Fibroblast of mammary gland (primary cell): Measurements from ENCODE around the gene SPATA20.

ENCODE experiments used
- DNase-seq: peaks from one replicate; pipeline ENCODE4 v3.0.0-alpha.2; 2010; ENCODE audit warnings: low read depth
- H3K4me3 ChIP-seq: 2 replicates; pipeline ENCODE4 v1.5.1; 2011; ENCODE audit warnings: low read depth, mild to moderate bottlenecking, low read length, moderate library complexity; ENCODE audit not compliant: control insufficient read depth
- TF ChIP-seq, protein P1 (sequence below): conservative IDR thresholded peaks from 2 replicates; pipeline ENCODE4 v1.5.1; 2011; ENCODE audit warnings: low read depth, low read length, inconsistent platforms; ENCODE audit not compliant: control insufficient read depth, insufficient read depth

SPATA20 gene

DNA sequence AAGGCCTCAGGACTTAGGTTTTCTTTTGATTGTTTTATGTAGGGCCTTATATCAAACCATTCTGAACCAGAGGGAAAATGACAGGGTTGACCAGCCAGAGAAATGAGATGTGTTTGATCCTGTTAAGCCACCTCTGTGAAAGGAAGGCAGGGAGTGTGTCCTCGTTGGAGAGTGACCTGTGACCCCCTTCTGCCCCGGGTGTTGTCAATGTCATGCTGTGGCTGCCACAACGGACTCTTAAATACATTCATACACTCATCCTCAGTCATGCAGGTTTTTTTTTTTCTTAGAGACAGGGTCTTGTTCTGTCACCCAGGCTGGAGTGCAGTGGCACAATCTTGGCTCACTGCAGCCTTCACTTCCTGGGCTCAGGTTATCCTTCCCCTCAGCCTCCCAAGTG is 32.6 kb upstream of the SPATA20 start:
- TF ChIP-seq, protein P1, sequence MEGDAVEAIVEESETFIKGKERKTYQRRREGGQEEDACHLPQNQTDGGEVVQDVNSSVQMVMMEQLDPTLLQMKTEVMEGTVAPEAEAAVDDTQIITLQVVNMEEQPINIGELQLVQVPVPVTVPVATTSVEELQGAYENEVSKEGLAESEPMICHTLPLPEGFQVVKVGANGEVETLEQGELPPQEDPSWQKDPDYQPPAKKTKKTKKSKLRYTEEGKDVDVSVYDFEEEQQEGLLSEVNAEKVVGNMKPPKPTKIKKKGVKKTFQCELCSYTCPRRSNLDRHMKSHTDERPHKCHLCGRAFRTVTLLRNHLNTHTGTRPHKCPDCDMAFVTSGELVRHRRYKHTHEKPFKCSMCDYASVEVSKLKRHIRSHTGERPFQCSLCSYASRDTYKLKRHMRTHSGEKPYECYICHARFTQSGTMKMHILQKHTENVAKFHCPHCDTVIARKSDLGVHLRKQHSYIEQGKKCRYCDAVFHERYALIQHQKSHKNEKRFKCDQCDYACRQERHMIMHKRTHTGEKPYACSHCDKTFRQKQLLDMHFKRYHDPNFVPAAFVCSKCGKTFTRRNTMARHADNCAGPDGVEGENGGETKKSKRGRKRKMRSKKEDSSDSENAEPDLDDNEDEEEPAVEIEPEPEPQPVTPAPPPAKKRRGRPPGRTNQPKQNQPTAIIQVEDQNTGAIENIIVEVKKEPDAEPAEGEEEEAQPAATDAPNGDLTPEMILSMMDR: no peak
- no peak overlapping the region for H3K4me3 ChIP-seq
- DNase-seq: no peak

DNA sequence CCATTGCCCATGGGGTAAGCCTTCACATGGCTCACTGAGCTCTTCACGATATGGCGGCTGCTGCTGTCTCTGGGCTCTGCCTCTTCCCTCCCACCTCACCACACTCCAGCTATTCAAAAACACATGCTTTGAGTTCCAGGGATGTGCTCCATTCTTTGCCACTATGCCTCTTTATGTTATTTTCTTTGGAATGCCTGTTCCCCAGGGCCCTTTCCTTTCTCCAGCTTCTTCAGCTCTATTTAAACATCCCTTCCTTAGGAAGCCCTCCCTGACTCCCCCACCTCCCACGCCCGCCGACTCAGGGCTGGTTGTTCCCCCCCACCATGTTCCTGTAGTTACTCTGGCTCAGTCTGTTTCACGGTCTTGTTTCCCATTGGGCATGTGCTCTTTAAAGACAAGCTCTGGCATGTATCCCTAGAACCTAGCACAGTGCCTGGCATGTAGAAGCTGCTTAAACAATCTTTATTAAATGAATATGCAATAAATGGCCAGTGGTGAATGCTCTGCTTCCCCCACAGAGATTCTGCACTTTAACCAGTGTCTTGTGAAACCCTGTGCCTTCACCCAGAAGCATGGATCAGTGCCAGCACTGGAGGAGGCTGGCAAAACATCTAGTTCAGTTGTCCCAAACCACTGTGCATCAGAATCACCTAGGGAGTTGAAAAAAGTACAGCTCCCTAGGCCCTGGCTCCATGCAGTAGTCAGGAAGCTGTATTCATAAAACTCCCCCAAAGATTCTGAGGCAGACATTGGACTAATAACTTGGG is 31.9 kb upstream of the SPATA20 start:
- peak; percentile 62 for DNase-seq
- H3K4me3 ChIP-seq: no peak overlapping the region
- TF ChIP-seq, protein P1: no peak

DNA sequence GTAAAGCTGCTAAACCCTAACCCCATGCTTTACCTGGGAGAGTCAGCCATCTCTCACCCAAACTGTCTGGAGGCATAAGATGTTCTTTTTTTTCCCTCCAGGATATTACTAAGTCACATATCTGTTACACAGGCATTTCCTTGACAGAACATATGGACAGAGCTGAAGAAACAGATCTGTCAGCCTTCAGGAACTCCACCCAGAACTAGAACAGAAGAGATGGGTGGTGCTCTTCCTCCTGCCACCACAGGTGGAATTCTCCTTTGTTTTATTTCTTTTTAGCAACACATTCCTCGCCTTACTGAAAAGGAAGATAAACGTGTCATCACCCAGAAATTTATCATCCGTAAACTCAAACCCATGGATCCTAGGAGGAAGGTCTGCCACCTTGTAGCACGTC is 30.0 kb upstream of the SPATA20 start:
- TF ChIP-seq, protein P1: no peak
- no peak overlapping the region for H3K4me3 ChIP-seq
- no peak for DNase-seq

DNA sequence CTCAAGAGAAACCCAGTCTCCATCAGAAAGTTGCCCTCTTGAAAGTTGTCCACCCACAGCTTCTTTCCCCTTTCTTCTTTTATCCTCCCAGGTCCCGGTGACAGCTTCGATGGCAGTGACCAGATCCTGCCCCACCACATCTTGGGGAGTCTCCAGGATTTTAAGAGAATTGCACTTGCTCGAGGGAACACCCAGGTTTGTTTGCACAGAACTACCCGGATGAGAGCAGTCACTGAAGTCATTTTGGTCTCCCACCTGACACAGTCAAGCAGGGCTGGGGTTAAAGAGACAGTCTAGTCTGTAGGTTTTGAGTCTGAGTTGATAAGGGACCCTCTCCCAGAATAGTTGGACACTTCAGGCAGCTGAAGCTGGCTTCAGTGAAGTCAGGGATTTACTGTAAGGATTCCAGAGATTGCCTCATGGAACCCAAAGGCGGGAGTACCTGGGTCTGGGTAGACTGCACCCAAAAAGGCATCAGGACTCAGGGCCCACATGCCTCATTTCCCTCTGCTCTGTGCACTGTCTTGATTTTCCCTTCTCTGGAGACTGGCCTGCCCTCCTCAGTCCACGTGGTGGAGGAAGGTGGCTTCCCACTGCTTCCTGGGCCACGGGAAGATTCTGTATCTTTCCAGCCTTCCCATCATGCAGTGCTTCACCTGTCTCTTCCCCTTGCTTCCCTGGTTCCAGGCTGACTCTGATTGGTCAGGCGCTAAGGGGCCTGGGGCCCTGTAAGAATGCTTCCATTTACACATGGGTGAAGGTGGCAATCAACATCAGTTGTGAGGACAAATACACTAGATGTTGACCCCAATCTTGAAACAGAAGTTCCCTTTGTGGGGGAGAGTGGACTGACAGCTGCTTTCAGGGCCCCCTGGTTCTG is 29.2 kb upstream of the SPATA20 start:
- TF ChIP-seq, protein P1: no peak
- no peak for DNase-seq
- H3K4me3 ChIP-seq: no peak overlapping the region

DNA sequence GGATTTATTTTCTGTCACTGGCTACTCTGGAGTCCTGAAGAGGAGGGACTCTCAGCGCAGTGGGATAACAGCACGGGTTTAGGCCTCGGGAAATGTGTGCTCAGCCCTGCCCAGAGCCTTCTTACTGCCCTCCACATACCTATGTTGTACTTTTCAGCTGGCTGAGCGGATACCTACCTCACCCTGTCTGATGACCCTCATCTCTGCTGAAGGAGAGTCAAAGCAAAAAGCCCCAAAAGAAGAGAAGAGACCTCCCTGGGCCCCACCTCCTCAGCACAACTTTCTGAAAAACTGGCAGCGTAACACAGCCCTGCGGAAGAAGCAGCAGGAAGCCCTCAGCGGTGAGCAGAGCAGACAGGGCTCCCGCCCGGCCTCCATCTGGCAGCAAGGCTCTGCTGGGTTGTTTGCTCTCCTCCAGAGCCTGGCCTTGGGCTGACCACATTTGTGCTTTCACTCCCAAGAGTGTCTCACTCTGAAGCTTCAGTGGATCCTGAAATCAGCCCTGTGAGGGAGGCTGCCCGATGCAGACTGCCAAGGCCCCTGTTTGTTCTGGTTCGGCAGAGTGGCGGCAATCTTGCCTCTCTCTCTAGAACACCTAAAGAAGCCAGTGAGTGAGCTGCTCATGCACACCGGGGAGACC is 28.5 kb upstream of the SPATA20 start:
- H3K4me3 ChIP-seq: no peak overlapping the region
- TF ChIP-seq, protein P1: no peak

DNA sequence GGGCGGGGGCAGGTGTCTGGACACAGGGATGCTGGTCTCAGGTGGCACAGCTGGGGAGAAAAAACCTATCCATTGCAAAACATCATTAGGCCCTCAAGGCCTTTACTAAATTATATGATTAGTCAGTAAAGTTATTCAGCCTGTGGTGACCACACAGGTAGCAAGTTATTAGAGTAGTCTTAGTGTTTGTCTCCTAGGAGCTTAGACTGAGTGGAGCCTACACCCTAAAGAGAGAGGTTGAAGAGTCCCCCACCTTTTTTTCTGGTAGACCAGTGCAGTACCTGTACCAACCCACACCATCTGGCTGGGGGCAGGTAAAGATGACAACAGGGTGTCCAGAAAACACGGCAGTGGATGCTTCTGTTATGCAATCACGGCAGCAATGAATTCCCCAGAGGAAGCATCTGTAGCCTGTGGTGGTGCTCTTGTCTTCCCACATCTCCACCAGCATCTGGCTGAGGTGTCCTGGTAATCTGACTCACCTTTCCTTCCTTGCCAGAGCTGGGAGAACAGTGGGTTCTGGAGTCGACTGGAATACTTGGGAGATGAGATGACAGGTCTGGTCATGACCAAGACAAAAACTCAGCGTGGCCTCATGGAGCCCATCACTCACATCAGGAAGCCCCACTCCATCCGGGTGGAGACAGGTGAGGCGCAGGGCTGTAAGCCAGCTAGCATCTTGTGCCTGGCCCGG is 27.7 kb upstream of the SPATA20 start:
- TF ChIP-seq, protein P1: no peak
- DNase-seq: peak; percentile 44
- no peak overlapping the region for H3K4me3 ChIP-seq

More for the DNA sequence above, 28.5 kb upstream of the SPATA20 start:
- DNase-seq: no peak
